ENCODE measurements around the gene GLIS1.

- no peak for TF ChIP-seq EZH2 (IDR thresholded peaks at IDR 0.05; ENCODE audit: low read length)
- TF ChIP-seq, protein P1, sequence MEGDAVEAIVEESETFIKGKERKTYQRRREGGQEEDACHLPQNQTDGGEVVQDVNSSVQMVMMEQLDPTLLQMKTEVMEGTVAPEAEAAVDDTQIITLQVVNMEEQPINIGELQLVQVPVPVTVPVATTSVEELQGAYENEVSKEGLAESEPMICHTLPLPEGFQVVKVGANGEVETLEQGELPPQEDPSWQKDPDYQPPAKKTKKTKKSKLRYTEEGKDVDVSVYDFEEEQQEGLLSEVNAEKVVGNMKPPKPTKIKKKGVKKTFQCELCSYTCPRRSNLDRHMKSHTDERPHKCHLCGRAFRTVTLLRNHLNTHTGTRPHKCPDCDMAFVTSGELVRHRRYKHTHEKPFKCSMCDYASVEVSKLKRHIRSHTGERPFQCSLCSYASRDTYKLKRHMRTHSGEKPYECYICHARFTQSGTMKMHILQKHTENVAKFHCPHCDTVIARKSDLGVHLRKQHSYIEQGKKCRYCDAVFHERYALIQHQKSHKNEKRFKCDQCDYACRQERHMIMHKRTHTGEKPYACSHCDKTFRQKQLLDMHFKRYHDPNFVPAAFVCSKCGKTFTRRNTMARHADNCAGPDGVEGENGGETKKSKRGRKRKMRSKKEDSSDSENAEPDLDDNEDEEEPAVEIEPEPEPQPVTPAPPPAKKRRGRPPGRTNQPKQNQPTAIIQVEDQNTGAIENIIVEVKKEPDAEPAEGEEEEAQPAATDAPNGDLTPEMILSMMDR (optimal IDR thresholded peaks at IDR 0.05 in 1 of 3, IDR thresholded peaks at IDR 0.05 in 1 of 3, conservative IDR thresholded peaks at IDR 0.05 in 1 of 3; ENCODE audit: extremely low read depth in 1 of 3, insufficient read depth in 2 of 3, low read length in 3 of 3), result no peak
These were observed 35.8 kb downstream of the GLIS1 start for GRCh38 chr1:53703174-53703573.

Data from keratinocyte (primary cell).